Measurements from ENCODE around the gene ZNF281. TPM values are rescaled to one million over a fixed set of nuclear protein-coding genes. Genes with fewer than 3 reads are reported as not detected.

ZNF281 gene
- 15.2 and 15.3 TPM in 2 replicates for polyA plus RNA-seq (2013)

- WGBS (ENCODE audit: extremely low coverage, insufficient coverage, insufficient read length): no CpG with 5 or more reads among the region's 54 CpGs
- H3K27me3 ChIP-seq (ENCODE audit: insufficient read depth, low read length): no peaks in the 10 kb centered on the region
- H3K4me3 ChIP-seq (ENCODE audit: low read depth, low read length): peak within 1 kb of the TSS; percentile 99
- H4K91ac ChIP-seq (ENCODE audit: low read depth, low read length): peak within 1 kb of the TSS; percentile 74
- peaks cover 9% of the 10 kb centered on the region for H3K79me2 ChIP-seq (ENCODE audit: control insufficient read depth, insufficient read depth, low read length, poor library complexity)
- H4K8ac ChIP-seq (ENCODE audit: low read depth, low read length): peak within 1 kb of the TSS; percentile 99
- H3K4me1 ChIP-seq (ENCODE audit: control insufficient read depth in 1 of 2, insufficient read depth in 2 of 2, low read length in 2 of 2): peaks cover 6 to 14% of the 10 kb centered on the region in 2 experiments
- peak within 1 kb of the TSS; percentile 96 for H3K4ac ChIP-seq (ENCODE audit: low read depth, low read length)
- peak within 1 kb of the TSS; percentile 9 for H3K23ac ChIP-seq (ENCODE audit: low read length)
- peaks cover 2 to 13% of the 10 kb centered on the region in 2 experiments for H3K36me3 ChIP-seq (ENCODE audit: control insufficient read depth in 1 of 2, insufficient read depth in 2 of 2, low read length in 2 of 2)
- H2BK12ac ChIP-seq (ENCODE audit: low read length): peak within 1 kb of the TSS; percentile 34
- peak within 1 kb of the TSS; percentile 86 for H2BK120ac ChIP-seq (ENCODE audit: insufficient read depth, low read length, poor library complexity)
- H3K18ac ChIP-seq (ENCODE audit: low read length): peak within 1 kb of the TSS; percentile 91
- peak within 1 kb of the TSS; percentile 96 for H3K9ac ChIP-seq (ENCODE audit: low read length)
- H3K79me1 ChIP-seq (ENCODE audit: low read length): peaks cover 8% of the 10 kb centered on the region
- H4K12ac ChIP-seq (ENCODE audit: low read depth, low read length): peak within 1 kb of the TSS; percentile 88
- peak within 1 kb of the TSS; percentile 73 for H3K27ac ChIP-seq (ENCODE audit: low read depth, low read length)
- H2AK5ac ChIP-seq (ENCODE audit: low read length): peak within 1 kb of the TSS; percentile 75
- peak within 1 kb of the TSS; percentile 89 for H3K14ac ChIP-seq (ENCODE audit: low read length)
- peak within 1 kb of the TSS; percentile 84 for H3K4me2 ChIP-seq (ENCODE audit: low read length)
- peak within 1 kb of the TSS; percentile 98 for H2AFZ ChIP-seq (ENCODE audit: insufficient read depth, low read length, poor library complexity)
- DNase-seq: peak; percentile 95 to 96
- H3K9me3 ChIP-seq (ENCODE audit: insufficient read depth, low read depth, low read length): no peaks in the 10 kb centered on the region
- peak within 1 kb of the TSS; percentile 76 for H2BK5ac ChIP-seq (ENCODE audit: low read depth, low read length, poor library complexity)
Measured at GRCh38 chr1:200409761-200410565, at the start of gene ZNF281. Gene ZNF281, minus strand, starts transcription at chr1:200410036. Its CDS starts 331 bp downstream, at chr1:200409705.

DNA sequence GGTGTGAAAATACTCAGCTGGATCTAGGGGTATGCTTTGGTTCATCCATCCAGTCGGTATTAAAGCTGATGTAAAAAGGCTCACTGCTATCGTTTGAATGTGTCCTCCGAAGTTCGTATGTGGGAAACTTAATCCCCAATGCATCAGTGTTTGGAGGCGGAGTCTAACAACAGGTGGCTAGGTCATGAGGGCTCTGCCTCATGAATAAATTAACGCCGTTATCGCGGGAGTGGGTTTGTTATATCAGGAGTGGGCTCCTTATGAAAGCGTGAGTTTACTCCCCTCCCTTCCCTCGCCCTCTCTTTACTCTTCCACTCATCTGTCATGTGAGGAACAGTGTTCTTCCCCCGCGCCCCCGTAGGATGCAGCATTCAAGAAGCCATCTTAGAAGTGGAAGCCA is 48.9 kb upstream of the ZNF281 start:
- Histone ChIP-seq H4K91ac (ENCODE audit: low read depth, low read length) (no peak overlapping the region), H4K8ac (ENCODE audit: low read depth, low read length) (no peak overlapping the region)
- WGBS (ENCODE audit: extremely low coverage, insufficient coverage, insufficient read length): no CpG with 5 or more reads among the region's 14 CpGs

DNA sequence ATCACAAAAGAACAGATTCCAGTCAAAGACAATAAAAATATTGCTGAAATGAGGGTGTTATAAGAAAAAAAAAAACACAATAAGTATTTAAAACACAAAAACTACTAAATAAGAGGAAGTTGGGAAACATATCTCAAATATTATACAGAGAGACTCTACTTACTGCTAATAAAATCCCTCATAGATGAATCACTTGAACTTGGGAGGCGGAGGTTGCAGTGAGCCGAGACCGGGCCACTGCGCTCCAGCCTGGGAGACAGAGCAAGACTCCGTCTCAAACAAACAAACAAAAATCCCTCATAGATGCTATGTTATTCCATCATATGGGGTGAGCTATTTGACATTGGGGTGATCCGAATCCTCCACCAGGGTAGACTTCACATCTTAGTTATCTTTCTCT is 48.0 kb upstream of the ZNF281 start:
- H4K91ac ChIP-seq (ENCODE audit: low read depth, low read length): no peak overlapping the region
- no peak overlapping the region for H3K14ac ChIP-seq (ENCODE audit: low read length)
- no peaks in the 10 kb centered on the region for H3K4me1 ChIP-seq (ENCODE audit: control insufficient read depth in 1 of 2, insufficient read depth in 2 of 2, low read length in 2 of 2)
- no peak overlapping the region for H2BK5ac ChIP-seq (ENCODE audit: low read depth, low read length, poor library complexity)
- no peaks in the 10 kb centered on the region for H3K27me3 ChIP-seq (ENCODE audit: insufficient read depth, low read length)
- H3K23ac ChIP-seq (ENCODE audit: low read length): no peak overlapping the region
- no peak overlapping the region for H4K8ac ChIP-seq (ENCODE audit: low read depth, low read length)
- no peak overlapping the region for H2BK12ac ChIP-seq (ENCODE audit: low read length)
- H3K9ac ChIP-seq (ENCODE audit: low read length): no peak overlapping the region
- H3K4ac ChIP-seq (ENCODE audit: low read depth, low read length): no peak overlapping the region
- H3K4me3 ChIP-seq (ENCODE audit: low read depth, low read length): no peak overlapping the region
- WGBS (ENCODE audit: extremely low coverage, insufficient coverage, insufficient read length): no CpG with 5 or more reads among the region's 6 CpGs
- no peak overlapping the region for H3K27ac ChIP-seq (ENCODE audit: low read depth, low read length)
- H3K9me3 ChIP-seq (ENCODE audit: insufficient read depth, low read depth, low read length): no peaks in the 10 kb centered on the region
- H2BK120ac ChIP-seq (ENCODE audit: insufficient read depth, low read length, poor library complexity): no peak overlapping the region
- H3K79me2 ChIP-seq (ENCODE audit: control insufficient read depth, insufficient read depth, low read length, poor library complexity): no peaks in the 10 kb centered on the region
- no peak overlapping the region for H4K12ac ChIP-seq (ENCODE audit: low read depth, low read length)
- no peaks in the 10 kb centered on the region for H3K79me1 ChIP-seq (ENCODE audit: low read length)
- no peak for DNase-seq
- no peaks in the 10 kb centered on the region for H3K36me3 ChIP-seq (ENCODE audit: control insufficient read depth in 1 of 2, insufficient read depth in 2 of 2, low read length in 2 of 2)
- H2AK5ac ChIP-seq (ENCODE audit: low read length): no peak overlapping the region
- H2AFZ ChIP-seq (ENCODE audit: insufficient read depth, low read length, poor library complexity): no peak overlapping the region
- H3K4me2 ChIP-seq (ENCODE audit: low read length): no peak overlapping the region
- H3K18ac ChIP-seq (ENCODE audit: low read length): no peak overlapping the region

More for the DNA sequence above, 48.9 kb upstream of the ZNF281 start:
- H2BK120ac ChIP-seq (ENCODE audit: insufficient read depth, low read length, poor library complexity): no peak overlapping the region
- no peak overlapping the region for H3K27ac ChIP-seq (ENCODE audit: low read depth, low read length)
- H3K23ac ChIP-seq (ENCODE audit: low read length): no peak overlapping the region
- H3K36me3 ChIP-seq (ENCODE audit: control insufficient read depth in 1 of 2, insufficient read depth in 2 of 2, low read length in 2 of 2): no peaks in the 10 kb centered on the region
- no peaks in the 10 kb centered on the region for H3K79me1 ChIP-seq (ENCODE audit: low read length)
- H2BK12ac ChIP-seq (ENCODE audit: low read length): no peak overlapping the region
- H3K18ac ChIP-seq (ENCODE audit: low read length): no peak overlapping the region
- no peaks in the 10 kb centered on the region for H3K4me1 ChIP-seq (ENCODE audit: control insufficient read depth in 1 of 2, insufficient read depth in 2 of 2, low read length in 2 of 2)
- H3K9me3 ChIP-seq (ENCODE audit: insufficient read depth, low read depth, low read length): no peaks in the 10 kb centered on the region
- no peak overlapping the region for H3K9ac ChIP-seq (ENCODE audit: low read length)
- no peak overlapping the region for H4K12ac ChIP-seq (ENCODE audit: low read depth, low read length)
- H3K14ac ChIP-seq (ENCODE audit: low read length): no peak overlapping the region
- no peaks in the 10 kb centered on the region for H3K79me2 ChIP-seq (ENCODE audit: control insufficient read depth, insufficient read depth, low read length, poor library complexity)
- H3K27me3 ChIP-seq (ENCODE audit: insufficient read depth, low read length): no peaks in the 10 kb centered on the region
- no peak for DNase-seq
- no peak overlapping the region for H2BK5ac ChIP-seq (ENCODE audit: low read depth, low read length, poor library complexity)
- H3K4me3 ChIP-seq (ENCODE audit: low read depth, low read length): no peak overlapping the region
- H2AFZ ChIP-seq (ENCODE audit: insufficient read depth, low read length, poor library complexity): no peak overlapping the region
- H3K4me2 ChIP-seq (ENCODE audit: low read length): no peak overlapping the region
- H2AK5ac ChIP-seq (ENCODE audit: low read length): no peak overlapping the region
- H3K4ac ChIP-seq (ENCODE audit: low read depth, low read length): no peak overlapping the region

DNA sequence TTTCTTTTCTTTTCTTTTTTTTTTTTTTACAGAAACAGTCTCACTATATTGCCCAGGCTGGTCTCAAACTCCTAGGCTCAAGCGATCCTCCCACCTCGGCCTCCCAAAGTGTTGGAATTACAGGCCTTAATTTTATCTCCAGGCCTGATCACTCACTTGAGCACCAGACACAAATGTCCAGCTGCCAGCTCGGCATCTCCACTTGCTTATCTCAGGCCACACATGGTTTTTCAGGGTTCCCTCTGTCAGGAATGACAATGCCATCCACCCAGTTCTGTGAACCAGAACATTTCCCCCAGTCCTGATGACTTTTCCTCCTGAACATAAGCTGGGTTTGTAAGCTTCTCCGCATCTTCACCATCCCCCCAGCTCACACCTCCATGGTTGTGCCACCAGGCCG is 44.6 kb upstream of the ZNF281 start:
- H4K91ac ChIP-seq (ENCODE audit: low read depth, low read length): no peak overlapping the region
- no peaks in the 10 kb centered on the region for H3K27me3 ChIP-seq (ENCODE audit: insufficient read depth, low read length)
- no peak overlapping the region for H3K18ac ChIP-seq (ENCODE audit: low read length)
- no peak for DNase-seq
- no peak overlapping the region for H3K23ac ChIP-seq (ENCODE audit: low read length)
- no peak overlapping the region for H3K4ac ChIP-seq (ENCODE audit: low read depth, low read length)
- no peak overlapping the region for H2BK12ac ChIP-seq (ENCODE audit: low read length)
- H3K79me1 ChIP-seq (ENCODE audit: low read length): no peaks in the 10 kb centered on the region
- no peak overlapping the region for H4K8ac ChIP-seq (ENCODE audit: low read depth, low read length)
- no CpG with 5 or more reads among the region's 5 CpGs for WGBS (ENCODE audit: extremely low coverage, insufficient coverage, insufficient read length)
- H3K27ac ChIP-seq (ENCODE audit: low read depth, low read length): no peak overlapping the region
- no peaks in the 10 kb centered on the region for H3K79me2 ChIP-seq (ENCODE audit: control insufficient read depth, insufficient read depth, low read length, poor library complexity)
- H3K9ac ChIP-seq (ENCODE audit: low read length): no peak overlapping the region
- H3K4me2 ChIP-seq (ENCODE audit: low read length): no peak overlapping the region
- no peak overlapping the region for H2BK120ac ChIP-seq (ENCODE audit: insufficient read depth, low read length, poor library complexity)
- H3K9me3 ChIP-seq (ENCODE audit: insufficient read depth, low read depth, low read length): no peaks in the 10 kb centered on the region
- H2AK5ac ChIP-seq (ENCODE audit: low read length): no peak overlapping the region
- no peak overlapping the region for H3K14ac ChIP-seq (ENCODE audit: low read length)
- no peak overlapping the region for H3K4me3 ChIP-seq (ENCODE audit: low read depth, low read length)
- no peak overlapping the region for H4K12ac ChIP-seq (ENCODE audit: low read depth, low read length)
- no peaks in the 10 kb centered on the region for H3K36me3 ChIP-seq (ENCODE audit: control insufficient read depth in 1 of 2, insufficient read depth in 2 of 2, low read length in 2 of 2)
- no peaks in the 10 kb centered on the region for H3K4me1 ChIP-seq (ENCODE audit: control insufficient read depth in 1 of 2, insufficient read depth in 2 of 2, low read length in 2 of 2)
- no peak overlapping the region for H2AFZ ChIP-seq (ENCODE audit: insufficient read depth, low read length, poor library complexity)
- H2BK5ac ChIP-seq (ENCODE audit: low read depth, low read length, poor library complexity): no peak overlapping the region

Measured in trophoblast cell (in vitro differentiated cells and primary cell).